Activated B cell treated with CpG ODN at 0.5 μM for 24 hours (primary cell): Measurements from ENCODE around the gene ZNF189. TPM values are rescaled to one million over a fixed set of nuclear protein-coding genes. Genes with fewer than 3 reads are reported as not detected.

Experiments
- ATAC-seq: fragments of 200-7000 bp; cut with Tn5 transposase; one replicate; pipeline ENCODE4 v1.10.0; 2021; ENCODE audit warnings: low read depth, mild to moderate bottlenecking, moderate library complexity
- CTCF ChIA-PET: fragments of 350-600 bp; sonication (Branson Sonifier 250); formaldehyde crosslinking; loops from one replicate; lab custom pipeline; 2021; ENCODE audit warnings: antibody characterized with exemption; lab: Charles Lee
- POLR2A ChIA-PET: fragments of 350-600 bp; sonication (Branson Sonifier 250); formaldehyde crosslinking; loops from one replicate; lab custom pipeline; 2021; ENCODE audit warnings: antibody characterized with exemption; lab: Charles Lee
- DNase-seq: peaks from one replicate; pipeline ENCODE4 v3.0.0; 2022
- H3K27ac Mint-ChIP-seq: one replicate; pipeline ENCODE4 v1.8.0; 2020; ENCODE audit warnings: mixed read lengths
- H3K27me3 Mint-ChIP-seq: one replicate; pipeline ENCODE4 v1.8.0; 2021; ENCODE audit warnings: mixed read lengths
- H3K36me3 Mint-ChIP-seq: one replicate; pipeline ENCODE4 v1.8.0; 2021; ENCODE audit warnings: low read depth, mixed read lengths
- H3K4me1 Mint-ChIP-seq: one replicate; pipeline ENCODE4 v1.8.0; 2021; ENCODE audit warnings: mixed read lengths
- H3K4me3 Mint-ChIP-seq: one replicate; pipeline ENCODE4 v1.8.0; 2020; ENCODE audit warnings: mild to moderate bottlenecking, mixed read lengths
- H3K9me3 Mint-ChIP-seq: one replicate; pipeline ENCODE4 v1.8.0; 2020; ENCODE audit warnings: mixed read lengths
- intact Hi-C: fragments of 100-400 bp; cut with micrococcal nuclease; formaldehyde crosslinking; loops from one replicate; pipeline ENCODE4 v1.15.1; 2024
- total RNA-seq: library from RNA; stranded (reverse); gene quantifications from 2 replicates; pipeline ENCODE4 v1.2.3, GENCODE V29; 2022
- TF ChIP-seq, protein P1 (sequence below): fragments of 200-600 bp; IDR thresholded peaks from one replicate; pipeline ENCODE4 v1.8.0; 2022; ENCODE audit warnings: antibody characterized with exemption, mild to moderate bottlenecking

ZNF189 gene
- total RNA-seq, 1 donor from 2014 or later: 21.1 TPM

- H3K9me3 Mint-ChIP-seq: peaks cover 17% of the 10 kb centered on the region
- no peak for DNase-seq
- TF ChIP-seq, protein P1, sequence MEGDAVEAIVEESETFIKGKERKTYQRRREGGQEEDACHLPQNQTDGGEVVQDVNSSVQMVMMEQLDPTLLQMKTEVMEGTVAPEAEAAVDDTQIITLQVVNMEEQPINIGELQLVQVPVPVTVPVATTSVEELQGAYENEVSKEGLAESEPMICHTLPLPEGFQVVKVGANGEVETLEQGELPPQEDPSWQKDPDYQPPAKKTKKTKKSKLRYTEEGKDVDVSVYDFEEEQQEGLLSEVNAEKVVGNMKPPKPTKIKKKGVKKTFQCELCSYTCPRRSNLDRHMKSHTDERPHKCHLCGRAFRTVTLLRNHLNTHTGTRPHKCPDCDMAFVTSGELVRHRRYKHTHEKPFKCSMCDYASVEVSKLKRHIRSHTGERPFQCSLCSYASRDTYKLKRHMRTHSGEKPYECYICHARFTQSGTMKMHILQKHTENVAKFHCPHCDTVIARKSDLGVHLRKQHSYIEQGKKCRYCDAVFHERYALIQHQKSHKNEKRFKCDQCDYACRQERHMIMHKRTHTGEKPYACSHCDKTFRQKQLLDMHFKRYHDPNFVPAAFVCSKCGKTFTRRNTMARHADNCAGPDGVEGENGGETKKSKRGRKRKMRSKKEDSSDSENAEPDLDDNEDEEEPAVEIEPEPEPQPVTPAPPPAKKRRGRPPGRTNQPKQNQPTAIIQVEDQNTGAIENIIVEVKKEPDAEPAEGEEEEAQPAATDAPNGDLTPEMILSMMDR: no peak
- no peak overlapping the region for H3K4me3 Mint-ChIP-seq
- no peak for ATAC-seq
- H3K27me3 Mint-ChIP-seq: peaks cover 22% of the 10 kb centered on the region
- H3K4me1 Mint-ChIP-seq: no peaks in the 10 kb centered on the region
- H3K27ac Mint-ChIP-seq: no peak overlapping the region
- ChIA-PET CTCF (no interaction called here), POLR2A (no interaction called here)
- intact Hi-C loops: no loop called here
- no peaks in the 10 kb centered on the region for H3K36me3 Mint-ChIP-seq
Measured at GRCh38 chr9:101455656-101456240, 57.1 kb downstream of the ZNF189 start.

GRCh38 chr9:101457003-101457402, 58.4 kb downstream of the ZNF189 start:
- no peak for ATAC-seq
- intact Hi-C loops: no loop called here
- Mint-ChIP-seq H3K27ac (no peak overlapping the region), H3K27me3 (peaks cover 18% of the 10 kb centered on the region), H3K4me3 (no peak overlapping the region), H3K4me1 (no peaks in the 10 kb centered on the region), H3K36me3 (no peaks in the 10 kb centered on the region), H3K9me3 (peaks cover 12% of the 10 kb centered on the region)
- ChIA-PET POLR2A (no interaction called here), CTCF (no interaction called here)
- TF ChIP-seq, protein P1: no peak
- DNase-seq: no peak

GRCh38 chr9:101458963-101459631, 60.4 kb downstream of the ZNF189 start:
- intact Hi-C loops: loop anchor here (1.0 kb wide), 1 partner anchor 71 kb away; no protein-coding TSS in a partner anchor

More at GRCh38 chr9:101458963-101459631, 60.4 kb downstream of the ZNF189 start:
- DNase-seq (no peak), ATAC-seq (no peak)
- Mint-ChIP-seq H3K9me3 (no peaks in the 10 kb centered on the region), H3K36me3 (no peaks in the 10 kb centered on the region), H3K4me3 (no peak overlapping the region), H3K27ac (no peak overlapping the region), H3K4me1 (no peaks in the 10 kb centered on the region), H3K27me3 (peaks cover 11% of the 10 kb centered on the region)
- POLR2A ChIA-PET: no interaction called here
- TF ChIP-seq, protein P1: no peak
- CTCF ChIA-PET: interaction anchor here (1.0 to 1.8 kb wide), 3 partner anchors 10 to 74 kb away, joined by 5 to 20 read pairs (median 7); partner anchors contain the start of gene RNF20

Other genes with a start within 250 kb of the ZNF189 start
- gene BAAT, start 13.8 kb upstream of the ZNF189 start, total RNA-seq: not detected in 2 replicates
- 14.0 and 16.1 TPM in 2 replicates for gene MRPL50, start 233 bp upstream of the ZNF189 start, total RNA-seq
- not detected in 2 replicates for gene ALDOB, start 36.9 kb downstream of the ZNF189 start, total RNA-seq
- gene RNF20, start 135.0 kb downstream of the ZNF189 start, total RNA-seq: 46.6 and 51.6 TPM in 2 replicates
- not detected in 2 replicates for gene PPP3R2, start 196.1 kb downstream of the ZNF189 start, total RNA-seq